ENCODE data around the gene ADSL.
A peak's percentile ranks its signal among the peaks of the same experiment; 100 is the strongest.

ADSL gene

GRCh38 chr22:40314041-40314440, 32.3 kb upstream of the ADSL start:
- DNase-seq (ENCODE audit: low read depth in 1 of 2, low spot score in 1 of 2), result no peak
- in situ Hi-C loops (cut with HindIII; ENCODE audit: low pct_unique_long_range_greater_than_20kb, low sequenced_read_pairs), result no loop called here
- TF ChIP-seq JUND (IDR thresholded peaks at IDR 0.05; ENCODE audit: low read depth), result no peak

- TF ChIP-seq JUND (IDR thresholded peaks at IDR 0.05; ENCODE audit: low read depth), result no peak
- DNase-seq (ENCODE audit: low read depth in 1 of 2, low spot score in 1 of 2), result no peak
- in situ Hi-C loops (cut with HindIII; ENCODE audit: low pct_unique_long_range_greater_than_20kb, low sequenced_read_pairs), result no loop called here
Observed at GRCh38 chr22:40320687-40321086, 25.6 kb upstream of the ADSL start.

- in situ Hi-C loops (cut with HindIII; ENCODE audit: low pct_unique_long_range_greater_than_20kb, low sequenced_read_pairs), result no loop called here
- no peak for DNase-seq (ENCODE audit: low read depth in 1 of 2, low spot score in 1 of 2)
- no peak for TF ChIP-seq JUND (IDR thresholded peaks at IDR 0.05; ENCODE audit: low read depth)
Observed at GRCh38 chr22:40322021-40322420, 24.3 kb upstream of the ADSL start.

GRCh38 chr22:40322818-40323447, 23.4 kb upstream of the ADSL start:
- no peak for TF ChIP-seq JUND (IDR thresholded peaks at IDR 0.05; ENCODE audit: low read depth)
- in situ Hi-C loops (cut with HindIII; ENCODE audit: low pct_unique_long_range_greater_than_20kb, low sequenced_read_pairs), result no loop called here
- no peak for DNase-seq (ENCODE audit: low read depth in 1 of 2, low spot score in 1 of 2)

- no peak for TF ChIP-seq JUND (IDR thresholded peaks at IDR 0.05; ENCODE audit: low read depth)
Observed at GRCh38 chr22:40323681-40324171, 22.6 kb upstream of the ADSL start.

GRCh38 chr22:40324468-40325305, 21.6 kb upstream of the ADSL start:
- in situ Hi-C loops (cut with HindIII; ENCODE audit: low pct_unique_long_range_greater_than_20kb, low sequenced_read_pairs), result no loop called here
- no peak for TF ChIP-seq JUND (IDR thresholded peaks at IDR 0.05; ENCODE audit: low read depth)

More at GRCh38 chr22:40323681-40324171, 22.6 kb upstream of the ADSL start:
- in situ Hi-C loops (cut with HindIII; ENCODE audit: low pct_unique_long_range_greater_than_20kb, low sequenced_read_pairs), result no loop called here
- no peak for DNase-seq (ENCODE audit: low read depth in 1 of 2, low spot score in 1 of 2)

GRCh38 chr22:40325315-40325714, 21.0 kb upstream of the ADSL start:
- TF ChIP-seq JUND (IDR thresholded peaks at IDR 0.05; ENCODE audit: low read depth), result no peak
- in situ Hi-C loops (cut with HindIII; ENCODE audit: low pct_unique_long_range_greater_than_20kb, low sequenced_read_pairs), result no loop called here
- DNase-seq (ENCODE audit: low read depth in 1 of 2, low spot score in 1 of 2), result no peak

More at GRCh38 chr22:40324468-40325305, 21.6 kb upstream of the ADSL start:
- DNase-seq (ENCODE audit: low read depth in 1 of 2, low spot score in 1 of 2), result no peak

GRCh38 chr22:40326905-40327735, 19.2 kb upstream of the ADSL start:
- TF ChIP-seq JUND (IDR thresholded peaks at IDR 0.05; ENCODE audit: low read depth), result no peak
- in situ Hi-C loops (cut with HindIII; ENCODE audit: low pct_unique_long_range_greater_than_20kb, low sequenced_read_pairs), result no loop called here
- peak in 1 of 2 experiments; percentile 36 for DNase-seq (ENCODE audit: low read depth in 1 of 2, low spot score in 1 of 2)

- no peak for TF ChIP-seq JUND (IDR thresholded peaks at IDR 0.05; ENCODE audit: low read depth)
- no peak for DNase-seq (ENCODE audit: low read depth in 1 of 2, low spot score in 1 of 2)
- in situ Hi-C loops (cut with HindIII; ENCODE audit: low pct_unique_long_range_greater_than_20kb, low sequenced_read_pairs), result no loop called here
Observed at GRCh38 chr22:40328546-40329456, 17.5 kb upstream of the ADSL start.

GRCh38 chr22:40329466-40329865, 16.8 kb upstream of the ADSL start:
- in situ Hi-C loops (cut with HindIII; ENCODE audit: low pct_unique_long_range_greater_than_20kb, low sequenced_read_pairs), result no loop called here
- no peak for TF ChIP-seq JUND (IDR thresholded peaks at IDR 0.05; ENCODE audit: low read depth)
- DNase-seq (ENCODE audit: low read depth in 1 of 2, low spot score in 1 of 2), result no peak

GRCh38 chr22:40330086-40330485, 16.2 kb upstream of the ADSL start:
- no peak for DNase-seq (ENCODE audit: low read depth in 1 of 2, low spot score in 1 of 2)
- TF ChIP-seq JUND (IDR thresholded peaks at IDR 0.05; ENCODE audit: low read depth), result no peak
- in situ Hi-C loops (cut with HindIII; ENCODE audit: low pct_unique_long_range_greater_than_20kb, low sequenced_read_pairs), result no loop called here

GRCh38 chr22:40330615-40331014, 15.7 kb upstream of the ADSL start:
- in situ Hi-C loops (cut with HindIII; ENCODE audit: low pct_unique_long_range_greater_than_20kb, low sequenced_read_pairs), result no loop called here
- DNase-seq (ENCODE audit: low read depth in 1 of 2, low spot score in 1 of 2), result no peak
- TF ChIP-seq JUND (IDR thresholded peaks at IDR 0.05; ENCODE audit: low read depth), result no peak
